GM15510 (cell line): ENCODE measurements around the gene ADCYAP1R1.

Source experiments
- POLR2A ChIP-seq: IDR thresholded peaks from 3 replicates; pipeline ENCODE4 v1.6.1; 2011; ENCODE audit warnings: borderline replicate concordance; ENCODE audit not compliant: insufficient read length; ENCODE audit errors: extremely low read depth

ADCYAP1R1 gene

GRCh38 chr7:31055471-31055870, 3.4 kb downstream of the ADCYAP1R1 start:
- no peak for TF ChIP-seq POLR2A

- TF ChIP-seq POLR2A, result no peak
Measured at GRCh38 chr7:31056775-31057346, 4.8 kb downstream of the ADCYAP1R1 start.

- TF ChIP-seq POLR2A, result no peak
Measured at GRCh38 chr7:31058122-31058521, 6.0 kb downstream of the ADCYAP1R1 start.

GRCh38 chr7:31058688-31059087, 6.6 kb downstream of the ADCYAP1R1 start:
- no peak for TF ChIP-seq POLR2A

- TF ChIP-seq POLR2A, result no peak
Measured at GRCh38 chr7:31059551-31059950, 7.4 kb downstream of the ADCYAP1R1 start.

GRCh38 chr7:31061185-31061584, 9.1 kb downstream of the ADCYAP1R1 start:
- TF ChIP-seq POLR2A, result no peak

- no peak for TF ChIP-seq POLR2A
Measured at GRCh38 chr7:31062746-31063435, 10.8 kb downstream of the ADCYAP1R1 start.

GRCh38 chr7:31065021-31065593, 13.0 kb downstream of the ADCYAP1R1 start:
- TF ChIP-seq POLR2A, result no peak

GRCh38 chr7:31065840-31066239, 13.7 kb downstream of the ADCYAP1R1 start:
- no peak for TF ChIP-seq POLR2A

GRCh38 chr7:31066516-31067130, 14.5 kb downstream of the ADCYAP1R1 start:
- TF ChIP-seq POLR2A, result no peak

GRCh38 chr7:31067491-31067890, 15.4 kb downstream of the ADCYAP1R1 start:
- no peak for TF ChIP-seq POLR2A

- TF ChIP-seq POLR2A, result no peak
Measured at GRCh38 chr7:31068006-31068675, 16.0 kb downstream of the ADCYAP1R1 start.

- no peak for TF ChIP-seq POLR2A
Measured at GRCh38 chr7:31069860-31070555, 17.9 kb downstream of the ADCYAP1R1 start.

- TF ChIP-seq POLR2A, result no peak
Measured at GRCh38 chr7:31070991-31071644, 19.0 kb downstream of the ADCYAP1R1 start.

GRCh38 chr7:31071645-31072029, 19.5 kb downstream of the ADCYAP1R1 start:
- TF ChIP-seq POLR2A, result no peak
